ENCODE results near the gene FERMT3. TPM values are rescaled to one million over a fixed set of nuclear protein-coding genes. Genes with fewer than 3 reads are reported as not detected.

Gene FERMT3
- total and polyA plus RNA-seq, 2 of the 8 experiments (the other 6 are each of a cell fraction or from before 2014, with no cell fraction given): 1.4 to 3.7 TPM

GRCh38 chr11:64244966-64245365 is 38.4 kb downstream of the FERMT3 start (continued):
- TF ChIP-seq CHD7 (IDR thresholded peaks at IDR 0.05; ENCODE audit: insufficient replicate concordance, low read length) (no peak), TAF7 (optimal IDR thresholded peaks at IDR 0.05; ENCODE audit: borderline replicate concordance, low read depth, low read length) (no peak), SRF (IDR thresholded peaks at IDR 0.05; ENCODE audit: low read depth, low read length) (no peak), KDM1A (IDR thresholded peaks at IDR 0.05; ENCODE audit: borderline replicate concordance, low read length) (no peak), NANOG (IDR thresholded peaks at IDR 0.05; ENCODE audit: insufficient read depth, low read depth, low read length, poor library complexity, severe bottlenecking) (no peak), CHD1 (IDR thresholded peaks at IDR 0.05; ENCODE audit: low read depth, low read length) (no peak), ATF2 (IDR thresholded peaks at IDR 0.05; ENCODE audit: low read length) (no peak), TEAD4 (IDR thresholded peaks at IDR 0.05; ENCODE audit: low read depth, low read length) (no peak), KDM5A (IDR thresholded peaks at IDR 0.05; ENCODE audit: low read length) (no peak), GABPA (IDR thresholded peaks at IDR 0.05; ENCODE audit: borderline replicate concordance, insufficient read depth, low read length) (no peak), POLR2A (IDR thresholded peaks at IDR 0.05; ENCODE audit: control extremely low read depth in 1 of 2, low read depth in 2 of 2, low read length in 2 of 2) (no peak)

All from H1 (cell line).